Memory B cell (primary cell): ENCODE results near the gene KCNT2.
"Not testable (repeated sequence)": the region's sequence is repeated elsewhere in the genome, so short reads cannot be mapped to it uniquely, and the experiment has no call there.

ENCODE experiments used
- ATAC-seq: fragments of 150-1000 bp; cut with Tn5 transposase; 2 replicates; pipeline ENCODE4 v1.10.0; 2021; ENCODE audit warnings: low read depth, mild to moderate bottlenecking, moderate library complexity
- DNase-seq, 2 donors: peaks; one replicate each; pipeline ENCODE4 v3.0.0; 2022; ENCODE audit warnings: low spot score in 2 of 2
- H3K27ac Mint-ChIP-seq: one replicate; pipeline ENCODE4 v1.8.0; 2022; ENCODE audit warnings: mild to moderate bottlenecking, moderate library complexity, mixed read lengths
- H3K27me3 Mint-ChIP-seq: one replicate; pipeline ENCODE4 v1.8.0; 2022; ENCODE audit warnings: mixed read lengths
- H3K36me3 Mint-ChIP-seq: one replicate; pipeline ENCODE4 v1.8.0; 2022; ENCODE audit warnings: mild to moderate bottlenecking, mixed read lengths
- H3K4me1 Mint-ChIP-seq: one replicate; pipeline ENCODE4 v1.8.0; 2022; ENCODE audit warnings: mixed read lengths
- H3K4me3 Mint-ChIP-seq: one replicate; pipeline ENCODE4 v1.8.0; 2022; ENCODE audit warnings: mild to moderate bottlenecking, moderate library complexity, mixed read lengths
- H3K9me3 Mint-ChIP-seq: one replicate; pipeline ENCODE4 v1.8.0; 2022; ENCODE audit warnings: mixed read lengths

Gene KCNT2

GRCh38 chr1:196559314-196559713 lies 48.9 kb downstream of the KCNT2 start:
- no peak for ATAC-seq
- Mint-ChIP-seq H3K27ac (no peak overlapping the region), H3K36me3 (no peaks in the 10 kb centered on the region), H3K4me1 (no peaks in the 10 kb centered on the region), H3K9me3 (peaks cover 11% of the 10 kb centered on the region), H3K4me3 (no peak overlapping the region), H3K27me3 (no peaks in the 10 kb centered on the region)
- no peak for DNase-seq

GRCh38 chr1:196558411-196558810 lies 49.8 kb downstream of the KCNT2 start:
- Mint-ChIP-seq H3K4me3 (no peak overlapping the region), H3K27ac (no peak overlapping the region), H3K36me3 (no peaks in the 10 kb centered on the region), H3K9me3 (peaks cover 9% of the 10 kb centered on the region), H3K4me1 (no peaks in the 10 kb centered on the region), H3K27me3 (no peaks in the 10 kb centered on the region)
- ATAC-seq (no peak), DNase-seq (no peak)

GRCh38 chr1:196557797-196558196 lies 50.4 kb downstream of the KCNT2 start:
- Mint-ChIP-seq H3K36me3 (no peaks in the 10 kb centered on the region), H3K27ac (no peak overlapping the region), H3K9me3 (peaks cover 8% of the 10 kb centered on the region), H3K4me1 (no peaks in the 10 kb centered on the region), H3K27me3 (no peaks in the 10 kb centered on the region), H3K4me3 (no peak overlapping the region)
- ATAC-seq (no peak), DNase-seq (no peak)

GRCh38 chr1:196550731-196551130 lies 57.5 kb downstream of the KCNT2 start:
- H3K4me1 Mint-ChIP-seq, result no peaks in the 10 kb centered on the region
- peaks cover 4% of the 10 kb centered on the region for H3K9me3 Mint-ChIP-seq
- H3K27ac Mint-ChIP-seq, result no peak overlapping the region
- ATAC-seq (no peak), DNase-seq (no peak)
- no peak overlapping the region for H3K4me3 Mint-ChIP-seq
- H3K36me3 Mint-ChIP-seq, result no peaks in the 10 kb centered on the region
- no peaks in the 10 kb centered on the region for H3K27me3 Mint-ChIP-seq

GRCh38 chr1:196546272-196547111 lies 61.7 kb downstream of the KCNT2 start:
- Mint-ChIP-seq H3K4me3 (no peak overlapping the region), H3K36me3 (no peaks in the 10 kb centered on the region), H3K27ac (no peak overlapping the region), H3K9me3 (no peaks in the 10 kb centered on the region), H3K4me1 (no peaks in the 10 kb centered on the region), H3K27me3 (no peaks in the 10 kb centered on the region)
- DNase-seq, result no peak
- ATAC-seq, result no peak

GRCh38 chr1:196545222-196545621 lies 63.0 kb downstream of the KCNT2 start:
- Mint-ChIP-seq H3K36me3 (no peaks in the 10 kb centered on the region), H3K9me3 (no peaks in the 10 kb centered on the region), H3K27me3 (no peaks in the 10 kb centered on the region), H3K4me1 (no peaks in the 10 kb centered on the region), H3K4me3 (no peak overlapping the region), H3K27ac (no peak overlapping the region)
- ATAC-seq (no peak), DNase-seq (no peak)

- ATAC-seq (no peak), DNase-seq (no peak)
- Mint-ChIP-seq H3K4me3 (no peak overlapping the region), H3K27me3 (no peaks in the 10 kb centered on the region), H3K27ac (no peak overlapping the region), H3K4me1 (no peaks in the 10 kb centered on the region), H3K36me3 (no peaks in the 10 kb centered on the region), H3K9me3 (no peaks in the 10 kb centered on the region)
These were observed 63.6 kb downstream of the KCNT2 start for GRCh38 chr1:196544617-196545016.

GRCh38 chr1:196543833-196544232 lies 64.4 kb downstream of the KCNT2 start:
- Mint-ChIP-seq H3K9me3 (no peaks in the 10 kb centered on the region), H3K27ac (no peak overlapping the region), H3K4me1 (no peaks in the 10 kb centered on the region), H3K27me3 (no peaks in the 10 kb centered on the region), H3K4me3 (no peak overlapping the region), H3K36me3 (no peaks in the 10 kb centered on the region)
- DNase-seq (no peak), ATAC-seq (no peak)

GRCh38 chr1:196538473-196538872 lies 69.8 kb downstream of the KCNT2 start:
- Mint-ChIP-seq H3K9me3 (peaks cover 2% of the 10 kb centered on the region), H3K4me3 (no peak overlapping the region), H3K36me3 (no peaks in the 10 kb centered on the region), H3K4me1 (no peaks in the 10 kb centered on the region), H3K27me3 (no peaks in the 10 kb centered on the region), H3K27ac (no peak overlapping the region)
- no peak for DNase-seq
- ATAC-seq, result no peak

- Mint-ChIP-seq H3K27ac (no peak overlapping the region), H3K9me3 (peaks cover 2% of the 10 kb centered on the region), H3K27me3 (no peaks in the 10 kb centered on the region), H3K4me1 (no peaks in the 10 kb centered on the region), H3K36me3 (no peaks in the 10 kb centered on the region), H3K4me3 (no peak overlapping the region)
- DNase-seq, result no peak
- no peak for ATAC-seq
These were observed 72.5 kb downstream of the KCNT2 start for GRCh38 chr1:196535727-196536126.

- Mint-ChIP-seq H3K9me3 (no peaks in the 10 kb centered on the region), H3K4me1 (no peaks in the 10 kb centered on the region), H3K36me3 (no peaks in the 10 kb centered on the region), H3K27ac (no peak overlapping the region), H3K27me3 (no peaks in the 10 kb centered on the region), H3K4me3 (no peak overlapping the region)
- ATAC-seq, result no peak
- DNase-seq, result no peak
These were observed 76.3 kb downstream of the KCNT2 start for GRCh38 chr1:196531737-196532524.

- H3K4me3 Mint-ChIP-seq, result no peak overlapping the region
- no peak for DNase-seq
- no peak overlapping the region for H3K27ac Mint-ChIP-seq
- no peaks in the 10 kb centered on the region for H3K27me3 Mint-ChIP-seq
- no peaks in the 10 kb centered on the region for H3K4me1 Mint-ChIP-seq
- peaks cover 2% of the 10 kb centered on the region for H3K9me3 Mint-ChIP-seq
- H3K36me3 Mint-ChIP-seq, result no peaks in the 10 kb centered on the region
- no peak for ATAC-seq
These were observed 80.3 kb downstream of the KCNT2 start for GRCh38 chr1:196527919-196528318.

- DNase-seq, H3K4me3 Mint-ChIP-seq, H3K9me3 Mint-ChIP-seq, H3K4me1 Mint-ChIP-seq, H3K36me3 Mint-ChIP-seq, ATAC-seq, H3K27ac Mint-ChIP-seq, H3K27me3 Mint-ChIP-seq: not testable (repeated sequence)
These were observed 85.5 kb downstream of the KCNT2 start for GRCh38 chr1:196522574-196523345.

- no peak for ATAC-seq
- H3K36me3 Mint-ChIP-seq, result no peaks in the 10 kb centered on the region
These were observed 91.0 kb downstream of the KCNT2 start for GRCh38 chr1:196517193-196517592.

More at GRCh38 chr1:196517193-196517592, 91.0 kb downstream of the KCNT2 start:
- Mint-ChIP-seq H3K4me1 (no peaks in the 10 kb centered on the region), H3K4me3 (no peak overlapping the region), H3K27me3 (no peaks in the 10 kb centered on the region), H3K27ac (no peak overlapping the region), H3K9me3 (peaks cover 9% of the 10 kb centered on the region)
- no peak for DNase-seq
